Thyroid gland (tissue), 4 donors: ENCODE results near the gene BANF2. TPM values are rescaled to one million over a fixed set of nuclear protein-coding genes. Genes with fewer than 3 reads are reported as not detected.

ENCODE experiments used
- DNase-seq, 2 donors: peaks; one replicate each; pipeline ENCODE4 v3.0.0-alpha.2; 2019
- H3K27ac ChIP-seq, 3 donors: fragments of 200-600 bp; sonication (generic); 1 replicate in 2 of 3; 2 replicates in 1 of 3; pipeline ENCODE4 v1.5.1; 2016 to 2019; ENCODE audit warnings: mild to moderate bottlenecking in 1 of 3, moderate library complexity in 1 of 3
- H3K27me3 ChIP-seq: fragments of 200-600 bp; sonication (generic); one replicate; pipeline ENCODE4 v1.5.1; 2019
- H3K36me3 ChIP-seq, 2 donors: fragments of 200-600 bp; sonication (generic); one replicate each; pipeline ENCODE4 v1.5.1; 2016 to 2019
- H3K4me1 ChIP-seq, 2 donors: fragments of 200-600 bp; sonication (generic); one replicate each; pipeline ENCODE4 v1.5.1; 2017 to 2019
- H3K4me3 ChIP-seq, 3 donors: fragments of 200-600 bp; sonication (generic); replicated peaks in 1 of 3; 1 replicate in 2 of 3; 2 replicates in 1 of 3; pipeline ENCODE4 v1.5.1; 2016; ENCODE audit warnings: mild to moderate bottlenecking in 1 of 3
- H3K9me3 ChIP-seq: fragments of 200-600 bp; sonication (generic); one replicate; pipeline ENCODE4 v1.5.1; 2017
- POLR2A ChIP-seq, 2 donors: fragments of 450-650 bp; IDR thresholded peaks; one replicate each; pipeline ENCODE4 v1.6.1; 2017; ENCODE audit warnings: antibody characterized with exemption in 2 of 2, mild to moderate bottlenecking in 2 of 2, moderate library complexity in 1 of 2
- WGBS, 2 donors: methylation state at CpG; one replicate each; pipeline ENCODE4 v1.1.5; 2017; 5-methylcytosine and 5-hydroxymethylcytosine counted together
- intact Hi-C: fragments of 100-400 bp; cut with DNase I; formaldehyde crosslinking; loops from one replicate; pipeline ENCODE4 v1.15.1; 2023
- total RNA-seq, 4 donors: library from RNA; depleted of rRNA; stranded (reverse); fragments of >200 nt; gene quantifications; one replicate each; pipeline ENCODE4 v1.2.3, GENCODE V29; 2016
- TF ChIP-seq, protein P1 (sequence below), 6 experiments: fragments of 200-600 bp in 3 of 6; fragments of 450-650 bp in 3 of 6; sonication (generic) in 3 of 6; IDR thresholded peaks; one replicate each; pipeline ENCODE4 v1.5.1; 2016 to 2019; ENCODE audit warnings: antibody characterized with exemption in 6 of 6, mild to moderate bottlenecking in 2 of 6, inconsistent platforms in 1 of 6, moderate library complexity in 1 of 6

Gene BANF2
- total RNA-seq, 4 donors from 2014 or later, result 15.2 TPM; not detected in 3

DNA sequence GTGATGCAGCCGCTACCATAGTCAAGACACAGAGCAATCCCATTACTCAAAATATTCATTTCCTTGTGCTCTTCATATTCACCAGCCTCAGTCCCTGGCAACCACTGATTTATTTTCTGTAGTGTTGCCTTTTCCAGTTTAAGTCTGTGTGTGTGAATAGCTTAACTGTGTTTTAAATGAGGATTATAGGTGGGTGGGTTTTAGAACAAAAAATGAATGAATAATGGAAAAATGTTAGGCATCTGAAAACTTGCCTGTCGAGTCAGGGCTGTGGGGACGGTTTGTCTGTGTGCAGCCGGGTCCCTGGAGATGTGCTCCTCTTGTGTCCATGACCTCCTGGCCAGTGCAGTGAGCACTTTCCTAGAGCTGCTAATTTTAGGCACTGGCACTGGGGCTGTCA, 27.1 kb downstream of the BANF2 start:
- 81 to 87% methylated on average over 4 of the region's 4 CpGs for WGBS, 2 donors
- Histone ChIP-seq H3K4me1 (peaks cover 11 to 12% of the 10 kb centered on the region in 2 donors), H3K9me3 (no peaks in the 10 kb centered on the region), H3K36me3 (no peaks in the 10 kb centered on the region), H3K4me3 (no peak overlapping the region), H3K27ac (no peak overlapping the region), H3K27me3 (no peaks in the 10 kb centered on the region)
- intact Hi-C loops, result no loop called here
- DNase-seq, result no peak
- no peak for TF ChIP-seq POLR2A (IDR thresholded peaks at IDR 0.05)
- TF ChIP-seq, protein P1, sequence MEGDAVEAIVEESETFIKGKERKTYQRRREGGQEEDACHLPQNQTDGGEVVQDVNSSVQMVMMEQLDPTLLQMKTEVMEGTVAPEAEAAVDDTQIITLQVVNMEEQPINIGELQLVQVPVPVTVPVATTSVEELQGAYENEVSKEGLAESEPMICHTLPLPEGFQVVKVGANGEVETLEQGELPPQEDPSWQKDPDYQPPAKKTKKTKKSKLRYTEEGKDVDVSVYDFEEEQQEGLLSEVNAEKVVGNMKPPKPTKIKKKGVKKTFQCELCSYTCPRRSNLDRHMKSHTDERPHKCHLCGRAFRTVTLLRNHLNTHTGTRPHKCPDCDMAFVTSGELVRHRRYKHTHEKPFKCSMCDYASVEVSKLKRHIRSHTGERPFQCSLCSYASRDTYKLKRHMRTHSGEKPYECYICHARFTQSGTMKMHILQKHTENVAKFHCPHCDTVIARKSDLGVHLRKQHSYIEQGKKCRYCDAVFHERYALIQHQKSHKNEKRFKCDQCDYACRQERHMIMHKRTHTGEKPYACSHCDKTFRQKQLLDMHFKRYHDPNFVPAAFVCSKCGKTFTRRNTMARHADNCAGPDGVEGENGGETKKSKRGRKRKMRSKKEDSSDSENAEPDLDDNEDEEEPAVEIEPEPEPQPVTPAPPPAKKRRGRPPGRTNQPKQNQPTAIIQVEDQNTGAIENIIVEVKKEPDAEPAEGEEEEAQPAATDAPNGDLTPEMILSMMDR (IDR thresholded peaks at IDR 0.05), result no peak

DNA sequence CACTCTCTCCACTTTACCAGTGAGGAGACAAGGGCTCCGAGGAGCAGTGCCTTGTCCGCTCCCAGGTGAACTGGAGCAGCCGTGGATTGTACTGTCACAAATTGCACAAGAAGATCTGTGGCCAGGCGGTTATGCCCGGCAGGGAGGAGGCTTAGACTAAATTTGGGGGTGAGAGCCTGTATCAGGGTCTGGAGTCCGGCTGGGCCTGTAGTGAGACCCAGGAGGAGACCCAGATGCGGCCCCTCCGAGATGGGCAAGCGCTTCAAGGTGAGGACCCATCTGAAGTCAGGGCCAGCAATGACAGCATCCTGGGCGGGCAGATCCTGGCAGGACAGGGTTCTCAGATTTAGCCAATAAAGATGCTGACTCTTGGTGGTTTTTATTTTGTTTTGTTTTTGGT, 27.6 kb downstream of the BANF2 start:
- 95% methylated on average over 10 of the region's 10 CpGs for WGBS, 2 donors
- Histone ChIP-seq H3K27ac (no peak overlapping the region), H3K4me1 (peaks cover 11 to 12% of the 10 kb centered on the region in 2 donors), H3K9me3 (no peaks in the 10 kb centered on the region), H3K27me3 (no peaks in the 10 kb centered on the region), H3K36me3 (no peaks in the 10 kb centered on the region), H3K4me3 (no peak overlapping the region)
- TF ChIP-seq POLR2A (IDR thresholded peaks at IDR 0.05), result no peak
- TF ChIP-seq, protein P1 (IDR thresholded peaks at IDR 0.05), result no peak
- DNase-seq, result no peak
- intact Hi-C loops, result no loop called here

DNA sequence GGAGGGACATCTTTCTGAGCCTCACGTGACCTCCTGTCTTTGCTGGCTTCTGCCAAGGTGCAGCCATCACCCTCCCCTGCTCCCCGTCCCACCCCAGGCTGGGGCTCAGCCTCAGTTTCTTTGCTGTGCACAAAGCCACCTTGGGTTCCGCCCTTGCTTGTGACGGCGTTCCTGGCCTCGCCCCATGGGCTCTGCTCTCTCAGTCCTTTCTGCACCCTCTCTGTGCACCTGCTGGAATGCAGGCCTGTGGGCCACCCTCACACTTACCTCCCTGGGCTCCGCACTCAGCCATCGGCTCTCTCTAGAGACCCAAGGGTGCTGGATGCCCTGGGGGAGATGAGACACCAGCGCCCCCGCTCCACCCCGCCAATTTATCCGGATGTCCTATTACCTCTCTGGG, 28.3 kb downstream of the BANF2 start:
- no peaks in the 10 kb centered on the region for H3K9me3 ChIP-seq
- no peaks in the 10 kb centered on the region for H3K36me3 ChIP-seq
- intact Hi-C loops, result no loop called here
- WGBS, 2 donors, result 89 to 92% methylated on average over 12 of the region's 12 CpGs
- no peak overlapping the region for H3K27ac ChIP-seq
- peaks cover 11 to 12% of the 10 kb centered on the region in 2 donors for H3K4me1 ChIP-seq
- H3K4me3 ChIP-seq, result no peak overlapping the region
- no peaks in the 10 kb centered on the region for H3K27me3 ChIP-seq
- TF ChIP-seq POLR2A (IDR thresholded peaks at IDR 0.05), result no peak
- TF ChIP-seq, protein P1 (IDR thresholded peaks at IDR 0.05), result no peak
- no peak for DNase-seq

DNA sequence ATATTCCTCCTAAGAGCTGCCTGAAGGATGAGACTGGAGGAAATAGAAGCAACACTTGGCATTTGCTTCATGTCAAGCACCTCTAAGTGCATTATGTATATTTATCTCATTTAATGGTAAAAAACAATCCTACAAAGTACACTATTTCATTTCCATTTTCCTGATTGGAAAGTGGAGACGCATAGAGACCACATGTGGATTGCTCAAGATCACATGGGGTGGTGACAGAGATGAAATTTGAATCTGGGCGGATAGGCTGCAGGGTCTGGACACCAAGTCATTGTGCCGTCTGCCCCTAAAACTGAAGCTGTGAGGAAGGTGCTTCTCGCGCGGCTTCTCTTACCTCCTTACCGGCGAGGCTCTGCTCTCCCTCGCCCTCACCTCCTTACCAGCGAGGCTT, 30.3 kb downstream of the BANF2 start:
- WGBS, 2 donors, result 92 to 95% methylated on average over 10 of the region's 10 CpGs
- DNase-seq, result no peak
- intact Hi-C loops, result no loop called here
- Histone ChIP-seq H3K4me3 (no peak overlapping the region), H3K36me3 (no peaks in the 10 kb centered on the region), H3K9me3 (no peaks in the 10 kb centered on the region), H3K27ac (no peak overlapping the region), H3K27me3 (no peaks in the 10 kb centered on the region), H3K4me1 (peaks cover 14 to 22% of the 10 kb centered on the region in 2 donors)
- no peak for TF ChIP-seq POLR2A (IDR thresholded peaks at IDR 0.05)
- TF ChIP-seq, protein P1 (IDR thresholded peaks at IDR 0.05), result no peak

DNA sequence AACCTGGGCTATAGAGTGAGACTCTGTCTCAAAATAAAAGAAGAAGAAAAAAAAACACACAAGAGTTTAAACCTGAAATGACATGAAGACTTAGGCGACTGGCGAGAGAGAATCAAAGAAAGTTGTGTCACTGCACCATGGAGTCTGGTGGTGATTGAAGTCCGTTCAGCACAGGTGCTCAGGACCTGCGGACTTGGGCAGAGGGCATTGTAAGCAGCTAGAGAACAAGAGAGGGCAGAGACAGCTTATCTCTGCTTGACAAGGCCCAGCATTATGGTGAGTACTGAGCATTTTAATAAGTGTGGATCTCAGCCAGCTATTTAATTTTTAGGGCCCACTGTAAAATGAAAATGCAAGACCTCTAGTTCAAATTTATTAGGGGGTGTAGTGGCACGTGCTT, 31.5 kb downstream of the BANF2 start:
- Histone ChIP-seq H3K9me3 (no peaks in the 10 kb centered on the region), H3K27ac (no peak overlapping the region), H3K4me3 (no peak overlapping the region), H3K4me1 (peaks cover 14 to 20% of the 10 kb centered on the region in 2 donors), H3K27me3 (no peaks in the 10 kb centered on the region), H3K36me3 (no peaks in the 10 kb centered on the region)
- no peak for DNase-seq
- 95 to 98% methylated on average over 5 of the region's 5 CpGs for WGBS, 2 donors
- no peak for TF ChIP-seq POLR2A (IDR thresholded peaks at IDR 0.05)
- TF ChIP-seq, protein P1 (IDR thresholded peaks at IDR 0.05), result no peak
- intact Hi-C loops, result no loop called here
